Measurements from ENCODE around the gene NF2.

- TF ChIP-seq CTCF (IDR thresholded peaks at IDR 0.05; ENCODE audit: low read depth, low read length): no peak
- TF ChIP-seq EZH2phosphoT487 (IDR thresholded peaks at IDR 0.05; ENCODE audit: low read depth): no peak
Measured at GRCh38 chr22:29647954-29648737, 44.7 kb downstream of the NF2 start.

Measured in OCI-LY3 (cell line).